ENCODE measurements around the gene GRIN2A.

Gene GRIN2A

GRCh38 chr16:9772526-9773225 is 409.6 kb downstream of the GRIN2A start:
- DNase-seq (ENCODE audit: low read depth in 2 of 2) = no peak

- DNase-seq (ENCODE audit: low read depth in 2 of 2) = no peak
Measured at GRCh38 chr16:9766891-9767290, 415.3 kb downstream of the GRIN2A start.

- DNase-seq (ENCODE audit: low read depth in 2 of 2) = no peak
Measured at GRCh38 chr16:9763505-9763904, 418.7 kb downstream of the GRIN2A start.

- DNase-seq (ENCODE audit: low read depth in 2 of 2) = no peak
Measured at GRCh38 chr16:9761870-9762269, 420.4 kb downstream of the GRIN2A start.

GRCh38 chr16:9757687-9758086 is 424.5 kb downstream of the GRIN2A start:
- DNase-seq (ENCODE audit: low read depth in 2 of 2) = no peak

- no peak for DNase-seq (ENCODE audit: low read depth in 2 of 2)
Measured at GRCh38 chr16:9756434-9756833, 425.8 kb downstream of the GRIN2A start.

GRCh38 chr16:9755081-9755480 is 427.1 kb downstream of the GRIN2A start:
- DNase-seq (ENCODE audit: low read depth in 2 of 2) = no peak

- DNase-seq (ENCODE audit: low read depth in 2 of 2) = no peak
Measured at GRCh38 chr16:9741776-9742175, 440.5 kb downstream of the GRIN2A start.

GRCh38 chr16:9739301-9739700 is 442.9 kb downstream of the GRIN2A start:
- DNase-seq (ENCODE audit: low read depth in 2 of 2) = no peak

GRCh38 chr16:9738690-9739089 is 443.5 kb downstream of the GRIN2A start:
- DNase-seq (ENCODE audit: low read depth in 2 of 2) = no peak

GRCh38 chr16:9736547-9736946 is 445.7 kb downstream of the GRIN2A start:
- DNase-seq (ENCODE audit: low read depth in 2 of 2) = no peak

GRCh38 chr16:9723136-9723535 is 459.1 kb downstream of the GRIN2A start:
- no peak for DNase-seq (ENCODE audit: low read depth in 2 of 2)

GRCh38 chr16:9713907-9714306 is 468.3 kb downstream of the GRIN2A start:
- DNase-seq (ENCODE audit: low read depth in 2 of 2) = no peak

GRCh38 chr16:9713156-9713555 is 469.1 kb downstream of the GRIN2A start:
- DNase-seq (ENCODE audit: low read depth in 2 of 2) = no peak

- no peak for DNase-seq (ENCODE audit: low read depth in 2 of 2)
Measured at GRCh38 chr16:9708972-9709620, 473.1 kb downstream of the GRIN2A start.

GRCh38 chr16:9706217-9706836 is 475.9 kb downstream of the GRIN2A start:
- DNase-seq (ENCODE audit: low read depth in 2 of 2) = no peak

GRCh38 chr16:9703731-9704130 is 478.5 kb downstream of the GRIN2A start:
- DNase-seq (ENCODE audit: low read depth in 2 of 2) = no peak
